HG02840 (cell line): Measurements from ENCODE around the gene CDCA4.

Experiments used
- ATAC-seq: cut with Tn5 transposase; IDR thresholded peaks from one replicate; pipeline ENCODE4 v1.9.1; 2021; ENCODE audit warnings: mild to moderate bottlenecking, moderate library complexity, moderate number of reproducible peaks; ENCODE audit not compliant: unreplicated experiment, low FRiP score

The CDCA4 gene

DNA sequence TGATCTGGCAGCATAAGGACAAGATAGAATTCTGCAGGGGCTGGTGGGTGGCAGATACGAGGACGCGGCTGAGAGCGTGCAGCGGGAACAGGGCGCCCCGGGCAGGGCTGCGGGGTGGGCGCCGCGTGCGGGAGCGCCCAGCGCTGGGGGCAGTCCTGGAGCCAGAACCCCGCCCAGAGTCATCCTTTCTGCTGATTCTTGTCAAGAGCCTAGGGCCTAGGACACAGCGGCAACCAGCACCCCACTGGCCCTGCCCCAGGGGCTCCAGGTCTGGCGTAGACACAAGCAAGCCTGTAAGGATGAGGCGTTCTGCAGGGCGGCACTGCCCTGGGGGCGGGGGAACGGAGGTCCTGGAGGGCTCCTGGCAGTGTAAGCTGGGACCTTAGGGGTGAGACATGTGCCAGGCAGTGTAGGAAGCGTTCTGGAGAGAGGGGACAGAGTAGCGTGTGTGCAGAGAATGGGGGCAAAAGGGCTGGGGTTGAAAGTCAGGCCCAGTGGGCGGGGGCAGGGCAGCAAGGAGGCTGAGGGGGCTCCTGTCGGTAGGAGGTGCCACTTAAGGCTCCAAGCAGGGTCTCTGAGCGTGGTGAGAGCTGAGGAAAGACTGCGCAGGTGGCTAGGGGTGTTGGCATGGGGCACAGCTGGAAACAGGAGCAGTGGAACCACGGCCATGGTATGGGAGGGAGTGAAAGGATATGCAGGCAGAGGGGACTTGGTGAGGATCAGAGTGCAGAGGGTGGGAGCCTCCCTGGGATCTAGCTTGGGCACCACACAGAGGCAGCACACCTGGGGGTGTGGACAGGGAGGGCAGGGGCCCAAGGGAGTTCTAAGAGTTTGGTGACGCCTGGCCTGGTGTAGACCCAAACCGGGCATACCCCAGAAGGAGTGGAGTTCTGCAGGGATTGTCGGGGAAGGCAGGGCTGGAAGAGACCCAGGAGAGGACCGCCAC, 41.9 kb downstream of the CDCA4 start:
- no peak for ATAC-seq

DNA sequence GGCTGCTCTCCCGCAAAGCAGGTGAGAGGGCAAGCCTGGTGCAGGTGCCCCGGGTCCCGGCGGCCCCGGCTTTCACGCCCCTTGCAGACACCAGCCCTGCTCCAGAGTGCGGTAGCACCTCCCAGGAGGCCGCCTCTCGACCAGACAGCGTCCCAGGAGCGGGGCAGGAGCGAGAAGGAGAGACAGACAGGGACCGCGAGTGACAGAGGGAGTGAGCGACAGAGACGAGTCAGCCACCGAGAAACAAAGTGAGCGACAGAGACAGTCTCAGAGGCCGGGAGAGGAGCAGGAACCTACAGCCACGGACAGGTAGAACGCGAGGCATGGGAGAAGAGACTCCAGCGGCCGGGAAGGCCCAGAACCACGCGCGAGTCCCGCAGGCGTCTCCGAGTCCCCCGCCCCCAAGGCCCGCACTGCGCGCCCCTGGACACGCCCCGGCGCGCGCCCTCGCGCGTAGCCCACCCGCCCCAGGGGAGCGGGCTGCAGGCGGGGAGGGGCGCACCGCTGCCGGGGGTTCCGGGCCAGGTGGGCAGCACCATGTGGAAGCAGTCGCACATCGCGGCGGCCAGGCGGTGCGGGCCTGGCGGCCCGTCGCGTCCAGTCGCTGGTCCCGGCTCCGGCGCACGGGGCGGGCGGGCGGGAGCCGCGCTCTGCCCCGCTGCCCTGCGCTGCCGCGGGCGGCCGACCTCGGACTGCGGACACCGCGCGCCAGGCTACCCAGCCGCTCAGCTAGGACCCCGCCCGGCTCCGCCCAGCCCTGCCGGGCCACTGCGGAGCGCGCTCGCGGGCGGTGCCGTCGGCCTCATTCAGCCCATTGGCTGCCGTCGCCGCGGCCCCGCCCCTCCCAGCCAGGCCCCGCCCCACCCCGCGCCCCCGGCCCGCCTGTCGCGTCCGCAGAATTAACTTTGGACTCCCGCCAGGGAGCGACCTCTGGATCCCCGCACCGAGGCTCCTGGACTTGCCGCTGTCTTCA, 42.9 kb downstream of the CDCA4 start, which contains the start of gene AHNAK2:
AHNAK2 (minus strand) TSS at position 694 of the 973 bp plus-strand sequence; CDS start at position 557, 137 bp downstream.
- ATAC-seq: no peak

DNA sequence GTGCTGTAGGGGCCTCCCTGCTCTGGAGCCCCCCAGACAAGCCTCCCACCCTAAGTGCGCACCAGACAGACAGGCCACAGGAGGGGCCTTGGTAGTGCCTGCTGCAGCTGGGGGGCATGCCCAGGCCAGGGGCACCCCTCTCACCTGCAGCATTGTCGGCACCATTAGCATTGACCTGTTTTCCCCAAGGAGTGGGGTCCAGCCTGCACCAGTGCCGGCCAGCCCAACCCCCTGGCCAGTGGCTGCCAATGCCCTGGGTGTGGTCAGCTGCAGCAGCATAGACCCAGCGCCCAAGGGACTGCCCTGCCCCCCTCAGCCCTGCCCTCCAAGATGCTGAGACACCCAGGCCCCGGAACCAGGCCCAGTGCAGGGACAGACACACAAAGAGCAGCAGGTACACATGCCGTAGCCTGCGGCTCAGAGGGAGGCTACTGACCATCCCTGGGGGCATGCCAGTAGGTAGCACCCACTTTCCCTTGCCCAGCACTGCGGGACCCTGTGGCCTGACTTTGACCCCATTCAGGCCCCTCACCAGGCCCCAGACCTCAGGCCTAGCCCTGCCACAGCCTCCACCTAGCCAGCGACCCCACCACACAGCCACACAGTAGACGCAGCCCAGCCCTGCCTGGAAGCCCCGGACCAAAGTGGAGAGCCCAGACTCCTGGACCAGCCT, 43.7 kb downstream of the CDCA4 start:
- ATAC-seq: no peak

DNA sequence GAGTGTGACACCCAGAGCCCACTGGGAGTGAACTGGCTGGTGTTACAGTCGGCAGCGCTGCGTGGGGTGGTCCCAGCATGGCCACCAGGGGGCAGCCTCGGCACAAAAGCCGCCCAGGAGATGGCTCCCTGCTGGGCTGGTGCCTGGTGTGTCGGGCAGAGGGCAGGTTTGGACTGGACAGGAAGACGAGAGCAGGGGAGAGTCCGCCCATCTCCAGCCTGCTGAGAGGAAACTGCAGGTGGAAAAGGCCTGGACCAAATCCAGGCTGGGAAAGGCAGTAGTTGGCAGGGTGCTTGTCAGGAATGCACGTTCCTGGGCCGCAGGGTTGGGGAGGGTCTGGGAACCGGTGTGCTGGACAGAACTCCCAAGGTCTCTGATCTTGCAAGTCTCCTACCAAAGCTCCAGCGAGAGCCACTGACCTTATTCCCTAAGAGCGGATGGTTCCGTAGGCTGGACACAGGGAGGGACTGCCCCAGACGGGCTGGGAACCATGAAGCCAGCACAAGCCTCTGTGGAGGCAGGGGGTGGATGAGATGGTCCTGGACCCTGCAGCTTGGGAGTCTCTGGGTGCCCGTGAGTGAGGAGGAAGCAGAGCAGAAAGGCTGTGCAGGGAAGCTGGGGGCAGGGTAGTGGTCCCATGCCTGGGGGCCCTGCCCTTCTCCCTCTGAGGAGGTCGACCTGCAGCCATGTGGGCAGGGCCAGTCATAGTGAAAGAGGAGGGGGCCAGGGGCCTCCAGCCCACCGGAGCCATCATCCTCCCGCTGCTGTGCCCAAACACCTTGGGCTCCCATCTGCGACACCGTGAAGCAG, 44.5 kb downstream of the CDCA4 start:
- no peak for ATAC-seq

DNA sequence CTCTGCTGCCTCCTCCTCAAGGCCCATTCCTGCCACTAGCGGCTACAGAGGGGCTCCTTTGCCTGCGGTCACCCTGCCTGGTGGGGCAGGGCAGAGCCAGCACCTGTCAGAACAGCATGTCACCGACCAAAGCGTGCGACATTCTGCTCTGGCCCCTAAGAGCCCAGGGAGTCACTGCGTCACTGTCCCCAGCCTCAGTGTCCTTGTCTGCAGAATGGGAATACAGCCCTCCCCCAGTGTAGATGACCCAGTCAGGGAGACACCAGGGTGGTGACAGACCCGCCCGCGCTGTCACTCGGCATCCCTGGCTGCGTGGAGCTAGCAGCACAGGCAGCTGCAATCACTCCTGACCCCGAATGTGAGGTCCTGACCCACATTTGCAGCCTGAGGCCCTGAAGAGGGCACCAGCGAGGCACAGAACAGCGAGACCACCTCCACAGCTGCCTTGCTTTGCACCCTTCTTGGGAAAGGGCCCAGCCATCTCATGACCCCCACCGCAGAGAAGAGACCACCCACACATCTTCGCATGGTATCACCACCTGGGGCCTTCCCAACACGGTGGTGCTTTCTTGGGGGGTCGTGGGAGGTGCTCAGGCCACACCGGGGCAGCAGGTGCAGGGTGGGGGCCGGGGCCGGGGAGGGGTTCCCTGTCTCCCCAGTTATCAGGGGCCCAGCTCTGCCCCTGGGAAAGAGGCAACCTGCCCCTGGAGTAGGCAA, 45.2 kb downstream of the CDCA4 start:
- ATAC-seq: no peak

DNA sequence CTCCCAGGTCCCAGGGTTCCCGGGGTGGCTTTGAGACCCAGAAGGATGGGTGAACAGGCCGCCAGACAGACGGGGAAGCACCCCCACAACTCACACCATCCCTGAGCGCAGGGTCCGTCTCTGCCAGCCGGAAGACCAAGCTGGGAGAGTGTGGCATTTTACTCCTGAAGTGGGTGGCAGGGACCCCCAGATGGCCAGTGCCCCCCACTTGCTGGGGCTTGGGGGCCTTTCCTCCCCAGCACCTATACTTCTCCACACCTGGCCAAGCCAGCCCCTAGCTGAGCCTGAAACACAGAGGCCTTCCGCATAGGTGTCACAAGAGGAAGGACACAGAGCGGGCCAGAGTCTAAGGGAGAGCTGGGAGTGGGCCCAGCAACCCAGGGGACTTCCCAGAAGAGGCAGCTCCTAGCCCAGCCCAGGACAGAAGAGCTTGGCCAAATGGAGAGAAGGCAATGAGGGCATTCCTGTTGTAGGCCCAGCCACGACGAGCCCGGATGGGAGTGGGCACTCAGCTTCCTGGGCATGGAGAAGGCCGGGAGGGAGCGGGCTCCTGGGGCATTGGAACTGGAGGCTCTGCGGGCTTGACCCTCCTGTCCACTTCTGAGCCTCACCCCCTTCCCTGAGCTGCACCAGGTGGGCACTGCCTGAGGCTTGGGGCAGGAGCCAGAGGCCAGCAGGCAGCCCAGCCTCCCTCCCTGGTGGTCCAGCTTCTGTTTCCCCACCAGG, 46.1 kb downstream of the CDCA4 start:
- ATAC-seq: no peak

DNA sequence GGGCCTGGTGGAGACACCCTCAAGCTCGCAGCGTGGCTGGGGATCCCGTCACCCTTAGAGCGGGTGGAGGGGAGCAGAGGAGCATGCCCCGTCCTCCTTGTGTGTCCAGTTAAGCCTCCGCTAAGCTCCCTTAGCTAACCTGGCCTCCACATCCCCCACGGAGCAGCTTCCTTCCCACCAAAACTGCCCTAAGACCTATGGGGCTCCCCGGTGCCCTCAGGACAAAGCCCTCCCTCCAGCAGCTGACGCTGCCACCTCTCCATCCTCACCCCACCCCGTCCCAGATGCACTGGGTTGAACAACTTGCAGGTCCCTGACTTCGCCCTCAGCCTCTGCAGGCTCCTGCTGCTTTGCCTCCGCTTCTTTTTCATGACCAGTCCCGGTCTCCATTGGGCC, 46.7 kb downstream of the CDCA4 start:
- ATAC-seq: no peak

DNA sequence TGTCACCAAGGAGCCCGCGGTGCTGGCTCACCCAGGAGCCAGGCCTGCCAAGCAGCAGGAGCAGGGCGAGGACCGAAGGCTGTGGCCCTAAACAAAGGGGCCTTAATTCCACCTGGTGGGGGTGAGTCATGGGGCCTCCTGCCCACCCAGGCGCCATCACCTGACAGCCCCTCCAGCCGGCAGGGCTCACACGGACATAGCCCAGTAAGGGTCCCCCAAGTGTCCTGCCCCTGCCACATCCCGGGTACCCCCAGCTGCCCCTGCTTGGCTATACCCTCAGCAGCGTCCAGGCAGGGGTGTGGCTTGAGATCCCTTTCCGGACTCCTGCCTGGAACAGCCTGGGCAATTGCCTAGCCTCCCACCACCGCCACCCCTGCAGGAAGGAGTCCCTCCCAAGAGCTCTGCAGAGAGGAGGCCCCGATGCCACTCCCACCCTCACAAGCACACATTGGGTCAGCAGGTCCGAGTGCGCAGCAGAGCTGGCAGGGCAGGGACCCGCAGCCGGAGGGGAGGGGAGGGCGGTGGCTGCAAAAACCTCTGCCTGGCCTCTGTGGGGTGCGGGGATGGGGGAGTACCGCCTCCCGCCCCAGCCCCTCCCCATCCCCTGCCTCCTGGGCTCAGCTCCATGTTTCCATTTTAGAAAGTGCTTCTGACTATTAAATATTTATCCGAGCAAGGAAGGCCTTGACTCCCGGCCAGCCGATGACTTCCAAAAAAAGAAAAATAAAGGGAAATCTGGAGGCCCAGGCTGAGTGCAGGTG, 47.3 kb downstream of the CDCA4 start:
- ATAC-seq: no peak

DNA sequence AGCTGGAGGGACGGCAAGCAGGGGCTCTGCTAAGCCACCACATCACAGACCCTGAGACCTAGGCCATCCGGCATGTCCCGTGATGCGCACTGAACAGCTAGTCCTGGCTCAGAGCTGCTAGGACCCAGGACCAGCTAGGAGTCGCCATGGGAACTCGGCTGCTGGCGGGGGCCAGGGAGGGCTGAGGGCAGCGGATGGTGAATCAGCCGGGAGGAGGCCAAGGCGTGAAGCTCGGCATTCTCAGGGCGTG, 47.8 kb downstream of the CDCA4 start:
- ATAC-seq: no peak

DNA sequence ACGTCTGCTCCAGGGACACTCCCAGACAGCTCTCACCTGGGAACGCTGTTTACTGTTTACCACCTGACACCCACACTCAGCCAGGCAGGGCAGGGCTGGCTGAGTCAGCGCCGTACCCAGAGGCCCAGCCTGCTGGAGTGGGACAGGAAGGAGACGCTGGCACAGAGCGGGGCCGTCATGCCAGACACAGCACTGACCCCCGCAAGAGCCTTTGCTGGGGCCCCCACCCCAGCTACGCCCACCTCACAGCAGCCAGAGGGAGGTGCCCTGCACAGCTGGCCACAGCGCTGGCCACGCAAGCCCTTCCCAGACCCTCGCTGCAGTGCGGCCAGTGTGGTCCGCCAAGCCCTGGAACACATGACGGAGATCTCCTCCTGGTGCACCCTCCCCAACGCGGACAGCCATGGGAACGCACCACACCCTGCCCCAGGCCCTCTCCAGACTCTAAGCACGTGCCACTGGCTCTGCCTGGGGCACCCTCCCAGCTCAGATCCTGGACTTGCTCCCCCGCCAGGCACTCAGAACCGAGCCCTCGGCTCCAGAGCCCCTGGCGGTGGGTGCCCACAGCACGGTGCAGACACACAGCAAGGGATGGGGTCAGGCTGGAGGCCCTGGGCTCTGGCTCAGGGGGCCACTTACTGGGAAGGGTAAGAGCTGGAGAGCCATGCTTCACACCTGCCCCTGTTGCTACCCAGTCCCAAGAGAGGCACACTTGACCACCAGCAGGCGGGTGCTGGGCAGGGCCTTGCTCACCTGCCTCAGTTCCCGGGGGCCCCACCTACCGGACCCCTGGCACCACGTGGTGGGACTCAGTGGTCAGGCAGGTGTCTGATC, 48.4 kb downstream of the CDCA4 start:
- no peak for ATAC-seq

DNA sequence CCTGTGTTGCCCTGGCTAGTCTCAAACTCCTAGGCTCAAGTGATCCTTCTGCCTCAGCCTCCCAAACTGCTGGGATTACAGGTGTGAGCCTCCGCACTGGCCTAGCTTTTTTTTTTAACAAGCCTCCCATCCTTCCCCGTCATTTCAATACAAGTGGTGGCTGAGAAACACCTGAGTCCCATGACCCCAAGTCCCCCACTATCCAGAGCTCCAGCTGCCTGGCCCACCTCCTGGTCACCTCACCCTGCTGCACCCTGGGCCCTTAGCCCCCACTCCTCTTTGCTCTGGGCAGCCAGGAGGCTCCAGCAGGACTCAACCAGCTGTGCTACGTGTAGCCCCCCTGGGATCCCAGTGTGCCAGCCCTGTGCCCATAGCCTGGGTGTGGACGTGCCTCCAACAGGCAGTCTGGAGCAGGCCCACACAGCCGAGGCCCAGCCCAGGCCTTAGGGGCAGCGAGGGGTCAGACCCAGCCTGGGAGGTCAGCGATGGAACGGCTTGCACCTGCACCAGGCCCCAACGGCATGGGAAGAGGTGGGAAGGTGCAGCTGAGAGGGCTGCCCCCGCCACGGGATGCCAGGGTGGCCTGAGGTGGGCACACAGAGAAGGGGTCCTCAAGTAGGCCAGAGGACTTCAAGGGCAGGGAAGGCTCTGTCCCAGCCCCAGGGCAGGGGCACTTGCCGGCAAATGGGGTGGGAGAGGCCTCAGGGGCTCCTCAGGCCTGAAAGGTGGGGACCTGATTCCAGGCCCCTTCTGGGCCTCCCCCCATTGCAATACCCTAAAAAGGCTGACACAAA, 49.2 kb downstream of the CDCA4 start:
- no peak for ATAC-seq

DNA sequence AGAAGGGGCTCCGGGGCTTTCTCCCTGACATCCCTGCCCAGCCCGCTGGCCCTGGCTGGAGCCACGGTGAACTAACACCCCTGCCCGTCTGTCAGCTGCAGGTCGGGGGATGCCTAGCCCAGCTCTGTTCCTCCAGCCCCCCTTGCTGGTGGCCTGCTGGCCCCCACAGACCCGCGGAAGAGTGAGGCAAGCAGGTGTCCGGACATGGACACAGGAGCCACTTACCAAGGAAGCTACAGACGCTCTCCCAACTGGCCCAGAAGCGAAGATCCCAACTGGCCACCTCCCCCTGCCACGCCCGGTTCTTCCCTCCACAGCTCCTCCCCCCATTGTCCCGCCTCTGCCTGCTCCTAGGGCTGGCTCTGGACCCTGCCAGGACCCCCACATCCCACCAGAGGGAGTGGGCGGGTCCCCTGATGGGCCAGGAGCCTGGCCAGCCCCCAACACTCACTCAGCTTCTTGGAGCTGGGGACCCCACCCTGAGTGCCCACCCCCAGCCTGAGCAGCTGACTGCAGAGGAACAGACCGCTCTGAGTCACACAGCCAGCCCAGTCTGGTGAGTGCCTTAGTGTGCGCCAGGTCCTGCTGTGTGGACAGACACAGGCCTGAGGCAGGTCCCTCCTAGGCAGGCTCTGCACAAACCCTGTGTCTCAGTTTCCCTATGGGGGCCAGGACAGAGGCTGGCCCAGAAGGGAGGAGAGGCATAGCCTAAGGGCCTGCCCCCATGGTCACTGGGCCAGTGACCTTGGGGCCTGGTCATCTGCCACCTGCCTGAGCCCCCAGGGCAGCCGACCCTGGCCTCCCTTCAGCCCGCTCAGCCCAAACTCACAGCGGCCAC, 50.4 kb downstream of the CDCA4 start:
- ATAC-seq: no peak

DNA sequence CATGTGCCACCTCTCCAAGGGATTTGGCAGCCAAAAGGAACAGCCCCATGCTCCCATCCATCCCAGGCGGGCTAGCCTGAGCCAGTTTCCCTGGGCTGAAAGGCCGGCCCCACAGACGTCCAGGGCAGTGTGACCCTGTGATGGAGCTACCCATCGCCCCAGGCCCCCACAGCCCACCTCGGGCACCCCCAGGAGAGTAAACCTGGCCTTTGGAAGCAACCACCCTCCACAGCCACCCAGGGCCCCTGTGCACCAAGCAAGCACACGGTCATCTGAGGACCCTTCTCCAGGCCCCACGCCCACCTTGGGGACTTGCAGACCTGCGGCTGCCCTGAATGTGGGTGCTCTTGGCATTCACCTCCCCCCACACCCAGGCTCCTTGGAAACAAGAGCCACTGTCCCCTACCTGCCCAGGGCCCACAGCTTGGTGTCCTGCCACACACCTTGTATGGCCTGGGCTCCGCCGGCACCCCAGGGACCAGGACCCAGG, 51.1 kb downstream of the CDCA4 start:
- ATAC-seq: no peak

DNA sequence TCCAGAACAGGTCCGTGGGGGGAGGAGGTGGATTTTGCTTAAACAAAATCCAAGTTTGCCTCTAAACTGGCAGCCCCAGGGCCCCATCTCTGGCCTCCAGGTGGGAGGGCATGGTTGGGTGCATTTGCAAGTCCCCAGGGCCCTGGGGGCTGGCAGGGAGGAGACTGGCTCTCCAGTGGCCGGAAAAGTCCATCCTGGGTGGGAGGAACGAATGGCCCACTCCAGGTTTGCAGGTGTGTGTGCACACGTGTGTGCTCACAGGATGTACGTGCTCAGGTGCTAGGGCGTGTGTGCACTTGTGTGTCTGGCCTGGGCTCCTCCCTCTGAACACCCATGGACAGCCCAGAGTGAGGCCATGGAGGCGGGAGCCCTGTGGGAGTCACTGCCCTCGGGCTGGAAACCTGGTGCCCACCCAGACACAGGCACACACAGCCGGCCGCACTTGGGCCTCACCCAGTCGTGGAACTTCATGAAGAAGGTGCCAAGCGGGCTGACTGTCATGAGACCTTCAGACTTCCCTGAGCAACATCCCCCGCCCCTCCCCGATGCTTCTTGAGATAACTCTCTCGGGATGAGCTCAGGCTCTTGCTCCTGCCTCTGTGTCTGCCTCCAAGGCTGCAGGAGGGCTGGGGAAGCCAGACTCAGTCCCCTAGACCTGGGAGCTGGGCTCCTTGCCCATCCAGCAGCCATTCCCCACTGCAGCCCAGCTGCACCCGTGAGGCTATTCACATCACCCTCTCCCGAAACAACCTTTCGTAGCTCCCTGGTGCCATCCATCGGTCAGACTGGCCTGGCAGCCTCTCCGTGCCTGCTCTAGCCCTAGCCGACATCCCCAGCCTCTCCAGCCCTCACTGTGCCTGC, 52.1 kb downstream of the CDCA4 start:
- ATAC-seq: no peak
